ENCODE data around the gene HS3ST6. TPM values are rescaled to one million over a fixed set of nuclear protein-coding genes. Genes with fewer than 3 reads are reported as not detected.

The HS3ST6 gene
- total and polyA plus RNA-seq, 2 of the 13 experiments (the other 11 are each of a cell fraction or from before 2014, with no cell fraction given), result not detected

GRCh38 chr16:1964506-1965395, 46.5 kb upstream of the HS3ST6 start, which contains the start of gene RPS2 (continued):
- TF ChIP-seq FUBP1 (CRISPR knock-in tag; IDR thresholded peaks at IDR 0.05; ENCODE audit: borderline replicate concordance), result no peak
- no peak for TF ChIP-seq CAMTA2 (CRISPR knock-in tag; IDR thresholded peaks at IDR 0.05; ENCODE audit: borderline replicate concordance)
- 0 out of 2 replicates have a peak, but pooled peaks have one; percentile 41 for TF ChIP-seq SNAPC2 (CRISPR knock-in tag; IDR thresholded peaks at IDR 0.05)
- TF ChIP-seq POLR2G (IDR thresholded peaks at IDR 0.05; ENCODE audit: low read depth, low read length), result peak; percentile 100
- peak; percentile 54; the same call in 1 of the 2 replicates for TF ChIP-seq ZNF513 (CRISPR knock-in tag; conservative IDR thresholded peaks at IDR 0.05)
- TF ChIP-seq YY1 (IDR thresholded peaks at IDR 0.05; ENCODE audit: insufficient read depth, insufficient replicate concordance, low read depth, low read length), result peak; percentile 75
- TF ChIP-seq ZNF251 (CRISPR knock-in tag; IDR thresholded peaks at IDR 0.05), result no peak
- peak; percentile 77 for TF ChIP-seq IKZF5 (CRISPR knock-in tag; IDR thresholded peaks at IDR 0.05)
- peak; percentile 50; the same call in 1 of the 2 replicates for TF ChIP-seq ESRRA (CRISPR knock-in tag; IDR thresholded peaks at IDR 0.05; ENCODE audit: low read depth)
- peak; percentile 61; the same call in 1 of the 2 replicates for TF ChIP-seq ZBTB20 (CRISPR knock-in tag; IDR thresholded peaks at IDR 0.05; ENCODE audit: borderline replicate concordance, low read depth)
- TF ChIP-seq MAZ (IDR thresholded peaks at IDR 0.05; ENCODE audit: borderline replicate concordance, low read depth, low read length), result peak; percentile 92
- TF ChIP-seq MAZ (CRISPR knock-in tag; IDR thresholded peaks at IDR 0.05; ENCODE audit: low read depth), result peak; percentile 86
- peak; percentile 71; the same call in 1 of the 2 replicates for TF ChIP-seq MEF2D (CRISPR knock-in tag; IDR thresholded peaks at IDR 0.05)
- no peak for TF ChIP-seq KLF9 (CRISPR knock-in tag; IDR thresholded peaks at IDR 0.05; ENCODE audit: low read depth)
- TF ChIP-seq ZBTB14 (CRISPR knock-in tag; IDR thresholded peaks at IDR 0.05), result 0 out of 2 replicates have a peak, but pooled peaks have one; percentile 8
- no peak for TF ChIP-seq ZMYM3 (CRISPR knock-in tag; IDR thresholded peaks at IDR 0.05)
- TF ChIP-seq CBX5 (CRISPR knock-in tag; IDR thresholded peaks at IDR 0.05; ENCODE audit: borderline replicate concordance), result no peak; the same call in 1 of the 2 replicates
- TF ChIP-seq ZSCAN12 (CRISPR knock-in tag; IDR thresholded peaks at IDR 0.05), result peak; percentile 44; the same call in 1 of the 2 replicates
- TF ChIP-seq SMARCE1 (IDR thresholded peaks at IDR 0.05; ENCODE audit: borderline replicate concordance), result no peak
- TF ChIP-seq PRPF4 (IDR thresholded peaks at IDR 0.05; ENCODE audit: low read depth, low read length, poor library complexity, severe bottlenecking), result no peak
- TF ChIP-seq SP1 (IDR thresholded peaks at IDR 0.05), result no peak
- peak; percentile 87 for TF ChIP-seq SP1 (CRISPR knock-in tag; IDR thresholded peaks at IDR 0.05)
- no peak for TF ChIP-seq ZNF839 (CRISPR knock-in tag; IDR thresholded peaks at IDR 0.05; ENCODE audit: borderline replicate concordance)
